ENCODE measurements around the gene SMPDL3A. TPM values are rescaled to one million over a fixed set of nuclear protein-coding genes. Genes with fewer than 3 reads are reported as not detected.
"Not testable (repeated sequence)": the region's sequence is repeated elsewhere in the genome, so short reads cannot be mapped to it uniquely, and the experiment has no call there.

The SMPDL3A gene
- total RNA-seq, 1 donor from 2014 or later, result 7.4 TPM

GRCh38 chr6:122747573-122747972 lies 41.5 kb upstream of the SMPDL3A start:
- H3K4me3 ChIP-seq (ENCODE audit: low read depth, low read length), result no peak overlapping the region
- no peaks in the 10 kb centered on the region for H3K27me3 ChIP-seq (ENCODE audit: control insufficient read depth, insufficient read depth, low read length)
- DNase-seq (ENCODE audit: low read depth) (no peak), FAIRE-seq (no peak)
- H3K36me3 ChIP-seq (ENCODE audit: control insufficient read depth, insufficient read depth, low read length), result no peaks in the 10 kb centered on the region
- TF ChIP-seq CTCF (IDR thresholded peaks at IDR 0.05; ENCODE audit: insufficient read depth, low read length, severe bottlenecking), result no peak

GRCh38 chr6:122748945-122749344 lies 40.1 kb upstream of the SMPDL3A start:
- DNase-seq (ENCODE audit: low read depth); H3K36me3 ChIP-seq (ENCODE audit: control insufficient read depth, insufficient read depth, low read length); FAIRE-seq: not testable (repeated sequence)

GRCh38 chr6:122749451-122750050 lies 39.5 kb upstream of the SMPDL3A start:
- H3K36me3 ChIP-seq (ENCODE audit: control insufficient read depth, insufficient read depth, low read length), result no peaks in the 10 kb centered on the region
- no peak overlapping the region for H3K4me3 ChIP-seq (ENCODE audit: low read depth, low read length)
- FAIRE-seq, result no peak
- no peaks in the 10 kb centered on the region for H3K27me3 ChIP-seq (ENCODE audit: control insufficient read depth, insufficient read depth, low read length)
- DNase-seq (ENCODE audit: low read depth), result no peak
- TF ChIP-seq CTCF (IDR thresholded peaks at IDR 0.05; ENCODE audit: insufficient read depth, low read length, severe bottlenecking), result no peak

More at GRCh38 chr6:122748945-122749344, 40.1 kb upstream of the SMPDL3A start:
- H3K27me3 ChIP-seq (ENCODE audit: control insufficient read depth, insufficient read depth, low read length); H3K4me3 ChIP-seq (ENCODE audit: low read depth, low read length): not testable (repeated sequence)

- DNase-seq (ENCODE audit: low read depth) (no peak), FAIRE-seq (no peak)
- no peak overlapping the region for H3K4me3 ChIP-seq (ENCODE audit: low read depth, low read length)
- no peak for TF ChIP-seq CTCF (IDR thresholded peaks at IDR 0.05; ENCODE audit: insufficient read depth, low read length, severe bottlenecking)
- H3K36me3 ChIP-seq (ENCODE audit: control insufficient read depth, insufficient read depth, low read length), result no peaks in the 10 kb centered on the region
- H3K27me3 ChIP-seq (ENCODE audit: control insufficient read depth, insufficient read depth, low read length), result no peaks in the 10 kb centered on the region
These were observed 37.7 kb upstream of the SMPDL3A start for GRCh38 chr6:122751326-122751725.

- no peaks in the 10 kb centered on the region for H3K27me3 ChIP-seq (ENCODE audit: control insufficient read depth, insufficient read depth, low read length)
- DNase-seq (ENCODE audit: low read depth) (no peak), FAIRE-seq (no peak)
- no peaks in the 10 kb centered on the region for H3K36me3 ChIP-seq (ENCODE audit: control insufficient read depth, insufficient read depth, low read length)
- H3K4me3 ChIP-seq (ENCODE audit: low read depth, low read length), result no peak overlapping the region
- no peak for TF ChIP-seq CTCF (IDR thresholded peaks at IDR 0.05; ENCODE audit: insufficient read depth, low read length, severe bottlenecking)
These were observed 36.6 kb upstream of the SMPDL3A start for GRCh38 chr6:122752459-122752858.

- DNase-seq (ENCODE audit: low read depth) (no peak), FAIRE-seq (no peak)
- no peak overlapping the region for H3K4me3 ChIP-seq (ENCODE audit: low read depth, low read length)
- TF ChIP-seq CTCF (IDR thresholded peaks at IDR 0.05; ENCODE audit: insufficient read depth, low read length, severe bottlenecking), result no peak
- H3K27me3 ChIP-seq (ENCODE audit: control insufficient read depth, insufficient read depth, low read length), result no peaks in the 10 kb centered on the region
- H3K36me3 ChIP-seq (ENCODE audit: control insufficient read depth, insufficient read depth, low read length), result no peaks in the 10 kb centered on the region
These were observed 35.9 kb upstream of the SMPDL3A start for GRCh38 chr6:122753000-122753687.

Data from bronchial epithelial cell (primary cell).